ENCODE results near the gene ZACN.

GRCh38 chr17:76065775-76066174 is 13.2 kb upstream of the ZACN start:
- TF ChIP-seq, protein P1, sequence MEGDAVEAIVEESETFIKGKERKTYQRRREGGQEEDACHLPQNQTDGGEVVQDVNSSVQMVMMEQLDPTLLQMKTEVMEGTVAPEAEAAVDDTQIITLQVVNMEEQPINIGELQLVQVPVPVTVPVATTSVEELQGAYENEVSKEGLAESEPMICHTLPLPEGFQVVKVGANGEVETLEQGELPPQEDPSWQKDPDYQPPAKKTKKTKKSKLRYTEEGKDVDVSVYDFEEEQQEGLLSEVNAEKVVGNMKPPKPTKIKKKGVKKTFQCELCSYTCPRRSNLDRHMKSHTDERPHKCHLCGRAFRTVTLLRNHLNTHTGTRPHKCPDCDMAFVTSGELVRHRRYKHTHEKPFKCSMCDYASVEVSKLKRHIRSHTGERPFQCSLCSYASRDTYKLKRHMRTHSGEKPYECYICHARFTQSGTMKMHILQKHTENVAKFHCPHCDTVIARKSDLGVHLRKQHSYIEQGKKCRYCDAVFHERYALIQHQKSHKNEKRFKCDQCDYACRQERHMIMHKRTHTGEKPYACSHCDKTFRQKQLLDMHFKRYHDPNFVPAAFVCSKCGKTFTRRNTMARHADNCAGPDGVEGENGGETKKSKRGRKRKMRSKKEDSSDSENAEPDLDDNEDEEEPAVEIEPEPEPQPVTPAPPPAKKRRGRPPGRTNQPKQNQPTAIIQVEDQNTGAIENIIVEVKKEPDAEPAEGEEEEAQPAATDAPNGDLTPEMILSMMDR (IDR thresholded peaks at IDR 0.05): no peak
- no peak for TF ChIP-seq POLR2A (IDR thresholded peaks at IDR 0.05)
